ENCODE measurements around the gene MAMSTR.
"Not testable (repeated sequence)": the region's sequence is repeated elsewhere in the genome, so short reads cannot be mapped to it uniquely, and the experiment has no call there.

Gene MAMSTR, protein sequence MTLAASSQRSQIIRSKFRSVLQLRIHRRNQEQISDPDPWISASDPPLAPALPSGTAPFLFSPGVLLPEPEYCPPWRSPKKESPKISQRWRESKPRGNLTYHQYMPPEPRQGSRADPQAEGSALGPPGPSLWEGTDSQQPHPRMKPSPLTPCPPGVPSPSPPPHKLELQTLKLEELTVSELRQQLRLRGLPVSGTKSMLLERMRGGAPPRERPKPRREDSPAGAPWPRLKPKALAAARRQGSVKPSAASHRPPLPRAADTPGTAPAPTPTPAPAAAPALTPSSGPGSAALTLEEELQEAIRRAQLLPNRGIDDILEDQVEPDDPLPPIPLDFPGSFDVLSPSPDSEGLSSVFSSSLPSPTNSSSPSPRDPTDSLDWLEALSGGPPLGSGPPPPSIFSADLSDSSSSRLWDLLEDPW

DNA sequence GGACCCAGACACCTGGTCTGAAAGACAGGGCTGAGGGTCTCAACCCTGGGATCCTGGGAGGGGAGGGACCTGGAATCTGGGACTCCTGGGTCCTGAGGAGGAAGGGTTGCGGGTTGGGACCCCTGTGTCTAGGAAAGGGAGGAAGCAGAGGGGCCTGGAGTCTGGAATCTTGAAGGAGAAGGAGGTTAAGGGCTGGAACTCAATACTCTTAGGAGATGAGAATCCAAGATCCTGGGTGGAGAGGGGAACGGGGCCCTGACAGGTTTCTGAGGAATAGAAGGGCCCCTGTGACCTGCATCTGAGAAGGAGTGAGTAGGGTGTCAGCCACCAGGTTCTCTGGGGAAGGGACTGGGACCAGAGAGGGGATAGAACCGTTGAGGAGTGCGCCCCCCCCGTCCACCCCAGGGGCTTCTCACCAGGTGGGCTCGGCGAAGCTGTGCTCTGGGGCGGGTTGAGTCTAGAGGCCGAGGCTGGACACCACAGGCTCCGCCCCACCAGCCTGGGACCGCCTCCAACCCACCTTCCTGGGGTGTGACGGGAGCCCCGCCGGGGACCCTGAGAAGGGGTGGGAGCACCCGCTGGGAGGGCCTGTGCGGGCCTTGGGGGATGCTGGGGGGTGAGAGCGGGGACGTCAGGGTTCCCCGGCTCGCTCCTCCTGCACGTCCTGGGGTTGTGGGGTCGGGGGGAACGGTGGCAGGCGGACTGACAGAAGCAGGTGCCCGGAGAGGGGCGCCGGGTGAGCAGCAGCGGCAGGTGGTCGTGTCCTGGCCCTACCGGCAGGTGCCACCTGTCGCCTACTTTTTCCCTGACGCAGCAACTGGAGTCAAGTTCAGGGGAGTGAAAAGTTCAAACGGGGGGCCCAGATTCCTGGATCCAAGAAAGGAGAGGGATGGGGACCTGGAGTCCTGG, at the start of gene MAMSTR:
Gene MAMSTR (minus strand): TSS at position 463 of the 909 bp plus-strand sequence. CDS start 694 bp downstream, outside the sequence.
- TF ChIP-seq, protein P1, sequence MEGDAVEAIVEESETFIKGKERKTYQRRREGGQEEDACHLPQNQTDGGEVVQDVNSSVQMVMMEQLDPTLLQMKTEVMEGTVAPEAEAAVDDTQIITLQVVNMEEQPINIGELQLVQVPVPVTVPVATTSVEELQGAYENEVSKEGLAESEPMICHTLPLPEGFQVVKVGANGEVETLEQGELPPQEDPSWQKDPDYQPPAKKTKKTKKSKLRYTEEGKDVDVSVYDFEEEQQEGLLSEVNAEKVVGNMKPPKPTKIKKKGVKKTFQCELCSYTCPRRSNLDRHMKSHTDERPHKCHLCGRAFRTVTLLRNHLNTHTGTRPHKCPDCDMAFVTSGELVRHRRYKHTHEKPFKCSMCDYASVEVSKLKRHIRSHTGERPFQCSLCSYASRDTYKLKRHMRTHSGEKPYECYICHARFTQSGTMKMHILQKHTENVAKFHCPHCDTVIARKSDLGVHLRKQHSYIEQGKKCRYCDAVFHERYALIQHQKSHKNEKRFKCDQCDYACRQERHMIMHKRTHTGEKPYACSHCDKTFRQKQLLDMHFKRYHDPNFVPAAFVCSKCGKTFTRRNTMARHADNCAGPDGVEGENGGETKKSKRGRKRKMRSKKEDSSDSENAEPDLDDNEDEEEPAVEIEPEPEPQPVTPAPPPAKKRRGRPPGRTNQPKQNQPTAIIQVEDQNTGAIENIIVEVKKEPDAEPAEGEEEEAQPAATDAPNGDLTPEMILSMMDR (IDR thresholded peaks at IDR 0.05; ENCODE audit: extremely low read depth, missing control alignments), result no peak
- no peak for DNase-seq (ENCODE audit: low spot score)

GRCh38 chr19:48768994-48769713, 49.6 kb upstream of the MAMSTR start:
- no peak for DNase-seq (ENCODE audit: low spot score)
- TF ChIP-seq, protein P1 (IDR thresholded peaks at IDR 0.05; ENCODE audit: extremely low read depth, missing control alignments), result no peak

- not testable (repeated sequence) for DNase-seq (ENCODE audit: low spot score)
Observed at GRCh38 chr19:48768171-48768753, 48.7 kb upstream of the MAMSTR start.

DNA sequence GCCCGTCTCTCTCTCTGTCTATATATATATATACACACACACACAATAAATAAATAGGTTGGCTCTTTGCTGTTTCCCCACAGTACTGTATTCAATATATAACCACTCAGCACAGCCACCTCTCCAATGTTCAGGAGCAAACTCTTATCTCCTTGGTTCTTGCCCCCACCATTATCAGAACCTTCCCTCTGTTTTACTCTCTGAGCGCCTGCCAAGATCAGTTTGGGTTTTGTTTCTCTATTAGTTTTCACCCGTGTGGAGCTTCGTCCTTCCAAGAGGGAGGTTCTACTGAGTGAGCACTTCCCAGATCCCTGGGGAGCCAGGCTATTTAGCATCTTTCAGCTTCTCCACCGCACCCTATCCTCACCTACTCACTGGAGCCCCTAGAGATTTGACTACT, 46.3 kb upstream of the MAMSTR start:
- not testable (repeated sequence) for DNase-seq (ENCODE audit: low spot score)

- no peak for DNase-seq (ENCODE audit: low spot score)
- TF ChIP-seq, protein P1 (IDR thresholded peaks at IDR 0.05; ENCODE audit: extremely low read depth, missing control alignments), result no peak
Observed at GRCh38 chr19:48760504-48761205, 41.1 kb upstream of the MAMSTR start.

GRCh38 chr19:48757741-48758144, 38.2 kb upstream of the MAMSTR start:
- TF ChIP-seq, protein P1 (IDR thresholded peaks at IDR 0.05; ENCODE audit: extremely low read depth, missing control alignments), result no peak
- no peak for DNase-seq (ENCODE audit: low spot score)

DNA sequence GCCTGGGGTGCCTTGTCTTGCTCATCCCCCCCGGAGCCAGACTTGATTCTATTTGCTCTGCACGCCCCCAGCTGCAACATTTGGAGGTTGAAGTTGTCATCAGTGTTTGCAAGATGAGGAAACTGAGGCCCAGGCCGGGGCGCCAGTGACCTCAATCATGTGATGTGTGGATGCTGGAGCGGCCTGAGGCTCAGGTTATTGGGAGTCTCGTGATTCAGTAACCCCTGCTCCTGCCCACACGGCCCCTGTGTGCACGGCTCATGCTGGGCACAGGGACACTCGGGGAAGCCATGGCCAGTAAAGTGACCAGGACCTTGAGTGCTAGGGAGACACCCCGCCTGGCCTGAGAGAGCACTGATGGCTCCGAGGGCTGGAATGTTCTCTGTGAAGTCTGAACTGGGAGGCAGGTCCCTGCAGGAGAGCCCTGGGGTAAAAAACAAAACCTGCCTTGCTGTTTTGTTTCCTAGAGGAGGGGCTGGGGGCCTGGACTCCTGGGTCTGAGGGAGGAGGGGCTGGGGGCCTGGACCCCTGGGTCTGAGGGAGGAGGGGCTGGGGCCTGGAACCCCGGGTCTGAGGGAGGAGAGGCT, 37.7 kb upstream of the MAMSTR start:
- DNase-seq (ENCODE audit: low spot score), result no peak
- TF ChIP-seq, protein P1 (IDR thresholded peaks at IDR 0.05; ENCODE audit: extremely low read depth, missing control alignments), result no peak
